Esophagus squamous epithelium (tissue), 5 donors: Measurements from ENCODE around the gene PTPRN2. TPM values are rescaled to one million over a fixed set of nuclear protein-coding genes. Genes with fewer than 3 reads are reported as not detected.

Experiments
- DNase-seq: peaks from one replicate; lab custom pipeline; 2025; lab: John Stamatoyannopoulos, UW
- H3K27ac ChIP-seq, 4 donors: fragments of 200-600 bp; sonication (generic); one replicate each; pipeline ENCODE4 v1.5.1; 2016 to 2019; ENCODE audit warnings: mild to moderate bottlenecking in 1 of 4
- H3K27me3 ChIP-seq, 4 donors: fragments of 200-600 bp; sonication (generic); 1 replicate in 3 of 4; 2 replicates in 1 of 4; pipeline versions ENCODE4 v1.5.1 to v1.6.0; 2017 to 2021; ENCODE audit warnings: antibody characterized with exemption in 1 of 4
- H3K36me3 ChIP-seq, 3 donors: fragments of 200-600 bp; sonication (generic); one replicate each; pipeline ENCODE4 v1.5.1; 2016 to 2019
- H3K4me1 ChIP-seq, 3 donors: fragments of 200-600 bp; sonication (generic); one replicate each; pipeline ENCODE4 v1.5.1; 2017 to 2019
- H3K4me3 ChIP-seq, 4 donors: fragments of 200-600 bp; sonication (generic); 1 replicate in 3 of 4; 2 replicates in 1 of 4; pipeline ENCODE4 v1.5.1; 2016 to 2019; ENCODE audit warnings: mild to moderate bottlenecking in 2 of 4, moderate library complexity in 1 of 4
- H3K9me3 ChIP-seq, 3 donors: fragments of 200-600 bp; sonication (generic); one replicate each; pipeline ENCODE4 v1.5.1; 2016 to 2019
- POLR2A ChIP-seq, 4 donors: fragments of 450-650 bp; IDR thresholded peaks; one replicate each; pipeline ENCODE4 v1.6.1; 2017; ENCODE audit warnings: antibody characterized with exemption in 4 of 4, mild to moderate bottlenecking in 4 of 4, moderate library complexity in 3 of 4
- WGBS, 2 donors: methylation state at CpG; one replicate each; pipeline ENCODE4 v1.1.5; 2018; 5-methylcytosine and 5-hydroxymethylcytosine counted together
- intact Hi-C: fragments of 100-400 bp; cut with DNase I; formaldehyde crosslinking; loops from one replicate; pipeline ENCODE4 v1.15.0; 2022
- total RNA-seq, 4 donors: library from RNA; depleted of rRNA; stranded (reverse); fragments of >200 nt; gene quantifications; one replicate each; pipeline ENCODE4 v1.1.0, GENCODE V29; 2016
- TF ChIP-seq, protein P1 (sequence below), 6 experiments: fragments of 450-650 bp in 4 of 6; fragments of 200-600 bp in 2 of 6; sonication (generic) in 2 of 6; IDR thresholded peaks; one replicate each; pipeline ENCODE4 v1.5.1; 2016 to 2019; ENCODE audit warnings: antibody characterized with exemption in 6 of 6, mild to moderate bottlenecking in 4 of 6, moderate library complexity in 4 of 6
- donor health status: DM: yes; HTN: yes; CAD: no.

PTPRN2 gene
- total RNA-seq, 4 donors from 2014 or later, result 0.38 to 2.7 (median 1.0) TPM

DNA sequence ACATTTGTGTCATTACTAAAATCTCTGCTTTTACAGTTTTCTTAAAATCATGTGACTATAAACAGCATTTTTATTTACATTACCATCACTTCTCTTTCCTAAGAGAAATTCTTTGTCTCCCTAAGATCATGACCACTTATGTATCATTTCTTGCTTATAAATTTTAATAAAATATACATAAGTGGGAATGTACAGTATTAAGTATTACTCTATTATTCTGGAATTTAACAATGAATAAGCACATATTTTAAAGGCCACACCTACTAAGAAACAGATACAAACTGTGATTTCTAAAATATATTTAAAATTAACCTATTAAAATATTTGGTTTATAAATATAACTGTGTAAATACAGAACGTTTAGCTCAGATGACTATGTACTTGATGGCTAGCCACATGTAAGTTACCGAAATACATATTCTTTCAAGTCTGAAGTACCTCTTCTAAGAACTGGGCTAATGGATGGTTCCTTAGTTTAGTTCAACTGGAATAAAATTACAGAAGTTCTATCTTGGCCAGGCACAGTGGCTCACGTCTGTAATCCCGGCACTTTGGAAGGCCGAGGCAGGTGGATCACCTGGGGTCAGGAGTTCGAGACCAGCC lies 33.3 kb upstream of the PTPRN2 start:
- no peak for DNase-seq
- intact Hi-C loops, result no loop called here
- WGBS, 2 donors, result 88% methylated on average over 6 of the region's 6 CpGs
- TF ChIP-seq, protein P1, sequence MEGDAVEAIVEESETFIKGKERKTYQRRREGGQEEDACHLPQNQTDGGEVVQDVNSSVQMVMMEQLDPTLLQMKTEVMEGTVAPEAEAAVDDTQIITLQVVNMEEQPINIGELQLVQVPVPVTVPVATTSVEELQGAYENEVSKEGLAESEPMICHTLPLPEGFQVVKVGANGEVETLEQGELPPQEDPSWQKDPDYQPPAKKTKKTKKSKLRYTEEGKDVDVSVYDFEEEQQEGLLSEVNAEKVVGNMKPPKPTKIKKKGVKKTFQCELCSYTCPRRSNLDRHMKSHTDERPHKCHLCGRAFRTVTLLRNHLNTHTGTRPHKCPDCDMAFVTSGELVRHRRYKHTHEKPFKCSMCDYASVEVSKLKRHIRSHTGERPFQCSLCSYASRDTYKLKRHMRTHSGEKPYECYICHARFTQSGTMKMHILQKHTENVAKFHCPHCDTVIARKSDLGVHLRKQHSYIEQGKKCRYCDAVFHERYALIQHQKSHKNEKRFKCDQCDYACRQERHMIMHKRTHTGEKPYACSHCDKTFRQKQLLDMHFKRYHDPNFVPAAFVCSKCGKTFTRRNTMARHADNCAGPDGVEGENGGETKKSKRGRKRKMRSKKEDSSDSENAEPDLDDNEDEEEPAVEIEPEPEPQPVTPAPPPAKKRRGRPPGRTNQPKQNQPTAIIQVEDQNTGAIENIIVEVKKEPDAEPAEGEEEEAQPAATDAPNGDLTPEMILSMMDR (IDR thresholded peaks at IDR 0.05), result no peak
- no peak for TF ChIP-seq POLR2A (IDR thresholded peaks at IDR 0.05)
- H3K4me1 ChIP-seq, result no peaks in the 10 kb centered on the region
- H3K27me3 ChIP-seq, result no peaks in the 10 kb centered on the region
- no peak overlapping the region for H3K4me3 ChIP-seq
- no peaks in the 10 kb centered on the region for H3K9me3 ChIP-seq
- no peaks in the 10 kb centered on the region for H3K36me3 ChIP-seq
- no peak overlapping the region for H3K27ac ChIP-seq

DNA sequence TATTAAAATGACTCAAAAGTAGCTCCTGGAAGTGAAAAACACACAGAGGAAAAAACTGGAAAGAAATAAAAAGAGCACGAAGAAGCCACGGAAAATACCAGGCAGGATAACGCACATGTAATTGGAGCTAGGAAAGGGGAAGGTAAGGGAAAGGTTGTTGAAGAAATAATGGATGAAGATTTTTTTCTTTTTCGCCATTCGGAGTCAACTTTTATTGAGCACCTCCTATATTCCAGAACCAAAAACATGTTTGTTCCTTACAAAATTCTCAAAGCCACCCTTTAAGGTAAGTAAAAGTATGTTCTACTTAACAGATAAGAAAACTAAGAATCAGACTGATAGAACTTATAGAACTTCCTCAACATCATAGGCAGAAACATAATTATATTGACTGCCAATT lies 32.8 kb upstream of the PTPRN2 start:
- intact Hi-C loops, result no loop called here
- 94 to 96% methylated on average over 5 of the region's 5 CpGs for WGBS, 2 donors
- no peaks in the 10 kb centered on the region for H3K36me3 ChIP-seq
- no peak overlapping the region for H3K27ac ChIP-seq
- no peaks in the 10 kb centered on the region for H3K9me3 ChIP-seq
- no peak for TF ChIP-seq POLR2A (IDR thresholded peaks at IDR 0.05)
- TF ChIP-seq, protein P1 (IDR thresholded peaks at IDR 0.05), result no peak
- DNase-seq, result no peak
- no peaks in the 10 kb centered on the region for H3K4me1 ChIP-seq
- no peaks in the 10 kb centered on the region for H3K27me3 ChIP-seq
- no peak overlapping the region for H3K4me3 ChIP-seq

DNA sequence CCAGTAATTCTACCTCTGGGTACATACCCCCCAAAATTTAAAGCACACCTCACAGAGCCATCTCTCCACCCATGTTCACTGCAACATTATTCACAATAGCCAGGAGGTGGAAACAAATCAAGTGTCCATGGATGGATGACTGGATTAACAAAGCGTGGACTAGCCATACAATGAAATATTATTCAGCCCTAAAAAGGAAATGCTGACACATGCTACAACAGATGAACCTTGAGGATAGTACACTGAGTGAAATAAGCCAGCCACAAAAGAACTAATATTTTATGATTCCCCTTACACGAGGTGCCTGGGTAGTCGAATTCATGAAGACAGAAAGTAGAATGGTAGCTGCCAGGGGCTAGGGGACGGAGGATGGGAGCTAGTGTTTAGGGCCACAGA lies 31.1 kb upstream of the PTPRN2 start:
- WGBS, 2 donors, result 94 to 96% methylated on average over 4 of the region's 4 CpGs
- no peak for DNase-seq

DNA sequence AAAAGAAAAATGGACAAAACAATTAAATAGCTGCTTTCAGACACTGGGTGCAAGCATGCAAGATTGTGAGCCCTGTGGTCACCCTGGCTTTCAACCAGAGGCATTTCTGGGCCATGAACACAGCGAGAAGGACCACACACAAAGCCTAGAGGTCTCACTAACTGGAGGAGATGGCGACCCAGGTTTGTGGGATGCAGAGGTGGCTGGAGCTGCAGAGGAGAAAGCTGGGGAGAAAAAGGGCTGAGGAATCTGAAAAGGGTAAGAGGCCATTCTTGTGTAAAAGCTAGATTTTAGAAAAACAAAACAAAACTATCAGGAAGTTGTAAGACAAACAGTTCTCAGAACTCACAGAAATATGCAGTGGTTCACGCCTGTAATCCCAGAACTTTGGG lies 30.1 kb upstream of the PTPRN2 start:
- H3K27ac ChIP-seq, result no peak overlapping the region
- H3K4me1 ChIP-seq, result no peaks in the 10 kb centered on the region
- H3K36me3 ChIP-seq, result no peaks in the 10 kb centered on the region
- H3K9me3 ChIP-seq, result no peaks in the 10 kb centered on the region
- no peak for DNase-seq
- H3K4me3 ChIP-seq, result no peak overlapping the region
- intact Hi-C loops, result no loop called here
- H3K27me3 ChIP-seq, result no peaks in the 10 kb centered on the region
- WGBS, 2 donors, result 93 to 96% methylated on average over 3 of the region's 3 CpGs
- TF ChIP-seq POLR2A (IDR thresholded peaks at IDR 0.05), result no peak
- TF ChIP-seq, protein P1 (IDR thresholded peaks at IDR 0.05), result no peak

More for the DNA sequence above, 31.1 kb upstream of the PTPRN2 start:
- intact Hi-C loops, result no loop called here
- Histone ChIP-seq H3K4me3 (no peak overlapping the region), H3K9me3 (no peaks in the 10 kb centered on the region), H3K27ac (no peak overlapping the region), H3K27me3 (no peaks in the 10 kb centered on the region), H3K4me1 (no peaks in the 10 kb centered on the region), H3K36me3 (no peaks in the 10 kb centered on the region)
- TF ChIP-seq POLR2A (IDR thresholded peaks at IDR 0.05), result no peak
- TF ChIP-seq, protein P1 (IDR thresholded peaks at IDR 0.05), result no peak

DNA sequence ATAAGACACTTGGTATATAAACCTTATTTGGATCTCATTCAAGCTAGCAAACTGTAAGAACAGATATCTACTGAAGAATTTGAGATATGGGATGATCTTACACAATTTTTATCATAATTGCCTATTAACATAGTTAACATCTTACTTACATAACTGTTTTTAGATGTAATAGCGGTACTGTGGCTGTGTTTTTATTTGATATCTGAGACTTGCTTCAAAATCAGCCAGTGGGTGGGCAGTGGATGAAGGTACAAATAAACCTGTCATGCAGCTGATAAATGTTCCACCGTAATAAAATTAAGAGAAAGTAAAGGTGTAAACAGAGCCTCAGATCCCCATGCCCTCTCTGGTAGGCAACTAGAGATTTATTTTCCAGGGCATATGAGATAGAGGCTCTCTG lies 28.4 kb upstream of the PTPRN2 start:
- H3K27ac ChIP-seq, result no peak overlapping the region
- no peak for TF ChIP-seq POLR2A (IDR thresholded peaks at IDR 0.05)
- TF ChIP-seq, protein P1 (IDR thresholded peaks at IDR 0.05), result no peak
- no peaks in the 10 kb centered on the region for H3K9me3 ChIP-seq
- H3K4me1 ChIP-seq, result no peaks in the 10 kb centered on the region
- no peaks in the 10 kb centered on the region for H3K36me3 ChIP-seq
- intact Hi-C loops, result no loop called here
- DNase-seq, result no peak
- H3K27me3 ChIP-seq, result no peaks in the 10 kb centered on the region
- WGBS, 2 donors, result 77 to 97% methylated on average over 2 of the region's 2 CpGs
- no peak overlapping the region for H3K4me3 ChIP-seq
